GM15510 (cell line): ENCODE measurements around the gene CSTF3.

Source experiments
- POLR2A ChIP-seq: IDR thresholded peaks from 3 replicates; pipeline ENCODE4 v1.6.1; 2011; ENCODE audit warnings: borderline replicate concordance; ENCODE audit not compliant: insufficient read length; ENCODE audit errors: extremely low read depth

Gene CSTF3

DNA sequence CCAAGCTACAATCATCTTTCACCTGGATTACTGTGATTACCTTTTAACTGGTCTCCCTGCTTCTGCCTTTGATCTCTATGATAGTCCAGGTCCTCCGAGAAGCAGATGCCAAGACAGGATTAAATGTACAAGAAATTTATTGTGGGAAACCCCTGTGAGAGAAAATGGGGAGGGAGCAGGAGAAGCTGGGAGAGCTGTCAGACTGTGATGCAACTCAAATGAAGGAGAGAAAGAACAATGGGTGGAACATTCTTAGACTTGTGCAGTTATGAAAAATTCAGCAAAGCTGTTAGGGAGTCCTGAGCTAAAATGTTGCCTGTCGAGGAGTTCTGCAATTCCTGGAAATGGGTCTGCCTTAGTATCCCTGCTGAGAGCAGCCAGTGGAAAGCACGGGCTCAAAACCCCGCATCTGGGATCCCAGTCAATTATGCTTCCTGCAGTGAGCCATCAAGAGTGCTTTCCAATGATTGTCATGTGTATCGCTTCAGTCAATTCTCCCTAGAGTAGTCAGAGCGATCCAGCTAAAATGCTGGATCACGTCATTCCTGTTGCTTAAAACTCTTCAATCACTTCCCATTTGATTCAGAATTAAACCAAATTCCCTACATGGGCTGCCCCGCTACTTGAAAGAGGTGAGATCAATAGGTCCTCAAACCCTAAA is 16.5 kb upstream of the CSTF3 start:
- TF ChIP-seq POLR2A, result no peak

GRCh38 chr11:33172996-33173395 is 11.7 kb upstream of the CSTF3 start:
- no peak for TF ChIP-seq POLR2A

GRCh38 chr11:33172345-33172744 is 11.1 kb upstream of the CSTF3 start:
- TF ChIP-seq POLR2A, result no peak

DNA sequence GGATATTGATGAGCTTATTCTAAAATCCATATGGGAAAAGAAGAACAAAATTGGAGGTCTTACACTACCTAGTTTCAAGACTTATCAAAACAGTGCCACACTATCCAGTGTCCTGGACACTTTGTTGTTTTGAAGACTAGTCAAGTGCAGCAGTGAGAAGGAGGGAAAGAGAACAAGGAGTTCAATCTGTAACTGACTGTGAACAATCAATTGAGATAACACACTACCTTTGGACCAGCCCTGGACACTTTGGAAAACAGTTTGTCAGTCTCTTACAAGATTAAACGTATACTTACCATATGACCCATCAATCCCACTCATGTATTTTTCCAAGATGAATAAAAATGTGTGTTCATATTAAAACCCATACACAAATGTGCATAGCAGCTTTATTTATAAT is 10.0 kb upstream of the CSTF3 start:
- no peak for TF ChIP-seq POLR2A

DNA sequence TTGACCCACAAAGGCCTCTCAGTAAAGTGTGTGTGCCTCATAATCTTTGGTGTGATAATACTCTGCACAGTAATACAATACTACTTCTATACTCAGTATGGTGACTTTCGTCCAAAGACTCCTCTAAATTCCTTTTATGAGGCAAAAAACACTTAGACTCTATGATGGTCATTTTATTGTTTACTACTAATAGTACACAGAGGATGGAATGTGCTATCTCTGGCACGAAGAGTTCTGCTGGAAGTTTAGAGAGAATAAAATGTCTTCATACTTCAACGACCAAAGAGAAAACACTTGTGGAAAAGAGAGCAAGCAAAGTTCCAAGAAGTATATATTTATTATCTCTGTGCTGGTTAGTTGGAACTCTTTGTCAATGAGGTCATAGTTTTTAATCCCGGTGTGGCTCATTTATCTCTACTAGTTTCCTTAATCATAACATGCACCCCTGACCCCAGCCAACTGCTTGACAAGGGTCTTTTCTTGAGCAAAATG is 7.5 kb upstream of the CSTF3 start:
- TF ChIP-seq POLR2A, result no peak

DNA sequence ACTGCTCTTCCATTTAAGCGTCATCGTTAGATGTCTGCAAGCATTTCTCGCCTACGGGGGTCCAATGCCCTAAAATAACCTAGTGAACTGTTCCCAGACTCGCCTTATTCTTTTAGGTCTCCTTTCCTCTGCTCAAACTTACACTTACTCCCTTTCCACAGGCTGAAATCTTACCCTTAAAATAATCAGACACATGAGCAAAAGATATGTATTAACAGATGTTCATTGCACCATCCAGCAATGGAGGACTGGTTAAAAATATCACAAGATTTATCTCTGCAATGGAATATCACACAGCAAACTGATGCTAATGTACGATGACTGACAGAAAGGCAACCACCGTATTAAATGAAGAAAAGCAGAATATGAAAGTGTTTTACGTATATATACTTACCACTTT is 1.6 kb upstream of the CSTF3 start:
- no peak for TF ChIP-seq POLR2A

GRCh38 chr11:33160587-33160986 is 693 bp downstream of the CSTF3 start:
- TF ChIP-seq POLR2A, result no peak

DNA sequence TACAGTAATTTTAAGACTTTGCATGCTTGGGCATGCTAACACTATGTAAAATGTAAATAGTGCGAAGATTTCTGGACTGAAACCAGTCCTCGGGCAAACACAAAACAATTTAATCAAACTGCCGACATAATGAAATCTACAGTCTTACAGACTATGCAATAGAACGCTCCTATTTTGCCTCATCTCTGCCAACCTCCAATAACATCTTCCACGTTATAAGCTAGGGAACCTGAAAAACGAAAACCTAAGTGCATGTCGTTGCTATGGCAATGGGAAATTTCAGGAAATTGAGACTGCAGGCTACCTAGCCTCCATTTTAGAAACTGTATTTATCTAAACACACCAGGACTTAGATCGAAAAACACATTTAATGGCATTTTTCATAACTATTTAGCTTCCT is 1.1 kb downstream of the CSTF3 start:
- no peak for TF ChIP-seq POLR2A

GRCh38 chr11:33158596-33159275 is 2.5 kb downstream of the CSTF3 start:
- TF ChIP-seq POLR2A, result no peak

- no peak for TF ChIP-seq POLR2A
These were observed 3.9 kb downstream of the CSTF3 start for GRCh38 chr11:33157103-33158027.

DNA sequence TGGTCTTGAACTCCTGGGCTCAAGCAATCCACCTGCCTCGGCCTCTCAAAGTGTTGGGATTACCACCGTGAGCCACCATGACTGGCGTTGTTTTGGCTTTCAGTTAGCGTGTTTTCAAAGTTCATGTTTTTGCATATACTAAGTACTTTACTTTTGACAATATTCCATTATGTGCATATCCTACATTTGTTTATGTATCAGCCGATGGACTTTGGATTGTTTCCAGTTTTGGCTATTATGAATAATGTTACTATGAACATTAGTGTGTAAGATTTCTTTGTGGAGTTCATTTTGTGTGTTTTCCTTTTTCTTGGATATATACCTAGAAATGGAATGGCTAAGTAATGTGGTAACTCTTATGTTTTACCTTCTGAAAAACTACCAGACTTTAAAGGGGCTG is 9.9 kb downstream of the CSTF3 start:
- TF ChIP-seq POLR2A, result no peak

DNA sequence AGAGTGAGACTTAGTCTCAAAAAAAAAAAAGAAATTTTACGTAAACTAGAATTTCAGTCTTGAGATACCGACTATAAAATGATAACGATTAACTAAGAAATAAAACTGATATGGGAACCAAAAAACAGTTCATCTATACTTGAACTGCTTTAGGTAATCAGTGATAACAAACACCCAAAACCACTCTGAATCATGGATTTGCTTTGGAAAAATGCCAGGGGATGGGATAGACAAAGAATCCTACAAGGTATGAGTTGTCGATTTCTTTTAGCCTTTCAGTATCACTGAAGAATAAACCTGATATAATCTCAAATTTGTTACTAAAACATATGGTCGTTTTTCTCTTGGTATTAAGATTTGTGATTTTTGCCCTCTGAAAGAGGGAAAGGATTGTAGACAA is 13.7 kb downstream of the CSTF3 start:
- no peak for TF ChIP-seq POLR2A

DNA sequence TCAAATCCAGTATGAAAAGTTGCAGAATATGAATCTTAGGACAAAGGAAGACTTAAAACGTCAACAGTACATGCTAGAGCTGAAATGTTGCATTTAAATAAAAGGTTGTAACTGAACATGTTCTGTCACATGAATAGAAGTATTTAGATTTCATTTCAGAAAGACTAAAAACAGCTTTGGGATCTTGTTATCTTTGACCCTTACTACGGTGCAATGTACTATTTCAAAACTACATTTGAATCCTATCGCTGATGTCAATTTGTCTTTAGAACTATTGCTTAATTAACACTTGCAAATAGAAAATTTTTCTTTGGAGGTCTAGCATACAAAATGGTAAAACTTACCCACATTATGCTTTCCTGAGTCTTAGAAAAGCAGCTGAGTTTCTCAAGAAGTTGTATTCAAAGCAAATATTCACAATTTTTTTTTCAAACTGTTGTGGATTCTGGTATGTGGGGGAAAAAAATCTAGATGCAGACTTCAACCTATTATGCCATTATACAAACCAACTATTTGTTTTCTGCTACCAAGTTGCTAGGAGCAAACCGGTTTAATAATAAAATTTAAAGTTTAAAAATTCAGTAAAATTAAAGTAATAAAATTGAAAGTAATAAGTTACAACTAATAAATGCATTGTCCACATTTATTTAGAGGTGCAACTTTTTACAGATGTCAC is 25.4 kb downstream of the CSTF3 start:
- TF ChIP-seq POLR2A, result no peak

DNA sequence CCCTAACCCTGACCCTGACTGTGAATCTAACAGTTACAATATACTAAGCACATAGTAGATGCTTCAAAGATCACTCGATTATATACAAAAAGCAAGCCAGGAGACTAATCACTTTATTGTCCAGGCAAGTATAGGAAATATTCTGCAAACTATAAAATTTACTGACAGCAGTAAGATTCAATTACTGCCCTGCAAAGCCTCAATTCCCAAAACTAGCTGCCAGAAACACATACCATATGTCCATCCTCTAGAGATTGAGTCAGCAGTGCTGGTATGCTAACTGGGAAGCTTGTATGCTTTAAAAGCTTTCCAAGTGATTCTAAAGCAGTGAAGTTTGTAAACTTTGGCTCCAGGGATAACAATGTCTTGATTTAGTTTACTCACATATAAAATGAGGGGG is 26.1 kb downstream of the CSTF3 start:
- no peak for TF ChIP-seq POLR2A

- TF ChIP-seq POLR2A, result no peak
These were observed 27.0 kb downstream of the CSTF3 start for GRCh38 chr11:33134276-33134675.
